Neutrophil (primary cell): ENCODE measurements around the gene ZNF85.

Experiments
- H3K27ac ChIP-seq: fragments of 200-600 bp; sonication (generic); 2 replicates; pipeline ENCODE4 v1.5.1; 2016; ENCODE audit warnings: mild to moderate bottlenecking, moderate library complexity
- H3K27me3 ChIP-seq: fragments of 200-600 bp; sonication (generic); 2 replicates; pipeline ENCODE4 v1.6.0; 2016; ENCODE audit warnings: mild to moderate bottlenecking
- H3K36me3 ChIP-seq: fragments of 200-600 bp; sonication (generic); 2 replicates; pipeline ENCODE4 v1.5.1; 2017
- H3K4me1 ChIP-seq, 2 experiments: fragments of 200-600 bp in 1 of 2; sonication (generic) in 1 of 2; 1 replicate in 1 of 2; 2 replicates in 1 of 2; pipeline versions ENCODE4 v1.5.1 to v1.6.1; 2013 to 2016; ENCODE audit warnings: low read depth in 1 of 2, low read length in 1 of 2, mild to moderate bottlenecking in 1 of 2, moderate library complexity in 1 of 2; ENCODE audit not compliant: control insufficient read depth in 1 of 2, insufficient read depth in 1 of 2
- H3K4me3 ChIP-seq, 2 experiments: fragments of 200-600 bp in 1 of 2; sonication (generic) in 1 of 2; 1 replicate in 1 of 2; 2 replicates in 1 of 2; pipeline ENCODE4 v1.5.1; 2013 to 2016; ENCODE audit warnings: low read depth in 1 of 2, low read length in 1 of 2, mild to moderate bottlenecking in 1 of 2, moderate library complexity in 1 of 2
- H3K9me3 ChIP-seq: fragments of 200-600 bp; sonication (generic); 2 replicates; pipeline ENCODE4 v1.5.1; 2016
- TF ChIP-seq, protein P1 (sequence below): fragments of 200-600 bp; sonication (generic); IDR thresholded peaks from 2 replicates; pipeline ENCODE4 v1.5.1; 2016; ENCODE audit warnings: antibody characterized with exemption

ZNF85 gene

DNA sequence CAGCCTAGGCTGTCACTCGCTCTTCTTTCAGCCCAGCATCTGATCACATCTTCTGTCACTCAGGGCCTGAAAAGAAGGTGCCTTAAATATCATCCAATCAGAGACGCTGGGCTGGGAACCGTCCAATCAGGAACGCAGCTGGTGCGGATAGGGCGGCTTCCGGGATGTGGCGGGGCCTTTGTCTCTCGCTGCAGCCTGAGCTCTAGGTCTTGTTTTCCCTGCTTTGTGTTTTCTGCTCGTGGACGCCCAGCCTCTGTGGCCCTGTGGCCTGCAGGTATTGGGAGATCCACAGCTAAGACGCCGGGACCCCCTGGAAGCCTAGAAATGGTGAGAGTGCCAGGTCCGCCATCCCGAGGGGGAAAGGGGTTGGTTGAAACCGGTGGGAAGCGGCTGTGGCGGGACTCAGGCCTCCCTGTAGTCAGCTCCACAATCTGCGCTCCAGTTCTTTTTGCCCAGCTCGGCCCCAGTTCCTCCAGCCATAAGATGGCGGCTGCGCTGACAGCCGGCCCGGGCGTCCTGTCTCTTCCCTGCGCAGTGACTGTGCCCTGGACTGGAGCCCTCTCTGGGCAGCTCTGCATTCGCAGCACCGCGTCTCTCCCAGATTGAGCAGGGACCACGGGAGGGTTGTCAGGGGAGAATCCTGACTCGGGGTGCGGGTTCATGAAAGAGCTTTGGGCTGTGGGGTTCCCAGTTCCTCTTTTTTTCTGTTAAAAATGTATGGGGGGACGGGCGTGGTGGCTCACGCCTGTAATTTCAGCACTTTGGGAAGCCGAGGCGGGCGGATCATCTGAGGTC lies at the start of gene ZNF85:
Gene ZNF85 (plus strand): TSS at position 175 of the 795 bp plus-strand sequence. CDS start 150 bp downstream, at position 325.
- H3K4me3 ChIP-seq: peak within 1 kb of the TSS; percentile 57 to 61
- H3K9me3 ChIP-seq: no peaks in the 10 kb centered on the region
- peak within 1 kb of the TSS; percentile 68 for H3K27ac ChIP-seq
- no peaks in the 10 kb centered on the region for H3K27me3 ChIP-seq
- no peaks in the 10 kb centered on the region for H3K36me3 ChIP-seq
- TF ChIP-seq, protein P1, sequence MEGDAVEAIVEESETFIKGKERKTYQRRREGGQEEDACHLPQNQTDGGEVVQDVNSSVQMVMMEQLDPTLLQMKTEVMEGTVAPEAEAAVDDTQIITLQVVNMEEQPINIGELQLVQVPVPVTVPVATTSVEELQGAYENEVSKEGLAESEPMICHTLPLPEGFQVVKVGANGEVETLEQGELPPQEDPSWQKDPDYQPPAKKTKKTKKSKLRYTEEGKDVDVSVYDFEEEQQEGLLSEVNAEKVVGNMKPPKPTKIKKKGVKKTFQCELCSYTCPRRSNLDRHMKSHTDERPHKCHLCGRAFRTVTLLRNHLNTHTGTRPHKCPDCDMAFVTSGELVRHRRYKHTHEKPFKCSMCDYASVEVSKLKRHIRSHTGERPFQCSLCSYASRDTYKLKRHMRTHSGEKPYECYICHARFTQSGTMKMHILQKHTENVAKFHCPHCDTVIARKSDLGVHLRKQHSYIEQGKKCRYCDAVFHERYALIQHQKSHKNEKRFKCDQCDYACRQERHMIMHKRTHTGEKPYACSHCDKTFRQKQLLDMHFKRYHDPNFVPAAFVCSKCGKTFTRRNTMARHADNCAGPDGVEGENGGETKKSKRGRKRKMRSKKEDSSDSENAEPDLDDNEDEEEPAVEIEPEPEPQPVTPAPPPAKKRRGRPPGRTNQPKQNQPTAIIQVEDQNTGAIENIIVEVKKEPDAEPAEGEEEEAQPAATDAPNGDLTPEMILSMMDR: no peak
- H3K4me1 ChIP-seq: peaks cover 4 to 6% of the 10 kb centered on the region in 2 experiments

DNA sequence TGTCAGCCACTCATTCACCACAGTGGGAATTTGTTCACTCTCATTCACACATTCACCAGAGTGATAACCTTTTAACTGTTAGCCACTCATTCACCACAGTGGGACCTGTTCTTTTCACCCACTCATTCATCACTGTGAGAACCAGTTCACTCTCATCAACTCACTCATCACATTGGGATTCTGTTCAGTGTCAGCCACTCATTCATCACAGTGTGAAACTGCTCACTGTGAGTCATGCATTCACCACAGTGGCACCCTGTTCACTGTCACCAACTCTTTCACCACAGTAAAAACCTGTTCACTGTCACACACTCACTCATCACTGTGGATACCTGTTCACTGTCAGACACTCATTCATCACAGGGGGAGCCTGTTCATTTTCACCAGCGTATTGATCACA lies 43.5 kb upstream of the ZNF85 start:
- TF ChIP-seq, protein P1: no peak
- Histone ChIP-seq H3K36me3 (no peaks in the 10 kb centered on the region), H3K4me3 (no peak overlapping the region), H3K27me3 (no peaks in the 10 kb centered on the region), H3K9me3 (peaks cover 20% of the 10 kb centered on the region), H3K27ac (no peak overlapping the region), H3K4me1 (no peaks in the 10 kb centered on the region)

DNA sequence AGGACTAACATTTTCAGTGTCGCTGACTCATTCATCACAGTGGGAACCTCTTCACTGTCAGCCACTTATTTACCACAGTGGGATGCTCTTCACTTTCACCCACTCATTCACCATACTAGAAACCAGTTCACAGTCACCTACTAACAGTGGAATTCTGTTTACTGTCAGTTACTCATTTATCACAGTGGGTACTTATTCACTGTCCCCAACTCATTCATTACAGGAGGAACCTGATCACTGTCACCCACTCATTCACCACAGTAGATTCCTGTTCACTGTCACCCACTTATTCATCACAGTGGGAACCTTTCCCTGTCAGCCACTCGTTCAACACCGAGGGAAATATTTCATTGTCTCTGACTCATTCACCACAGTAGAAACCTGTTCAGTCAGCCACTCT lies 10.1 kb upstream of the ZNF85 start:
- Histone ChIP-seq H3K4me1 (no peaks in the 10 kb centered on the region), H3K27ac (no peak overlapping the region), H3K36me3 (no peaks in the 10 kb centered on the region), H3K4me3 (no peak overlapping the region), H3K27me3 (no peaks in the 10 kb centered on the region), H3K9me3 (no peaks in the 10 kb centered on the region)
- TF ChIP-seq, protein P1: no peak

DNA sequence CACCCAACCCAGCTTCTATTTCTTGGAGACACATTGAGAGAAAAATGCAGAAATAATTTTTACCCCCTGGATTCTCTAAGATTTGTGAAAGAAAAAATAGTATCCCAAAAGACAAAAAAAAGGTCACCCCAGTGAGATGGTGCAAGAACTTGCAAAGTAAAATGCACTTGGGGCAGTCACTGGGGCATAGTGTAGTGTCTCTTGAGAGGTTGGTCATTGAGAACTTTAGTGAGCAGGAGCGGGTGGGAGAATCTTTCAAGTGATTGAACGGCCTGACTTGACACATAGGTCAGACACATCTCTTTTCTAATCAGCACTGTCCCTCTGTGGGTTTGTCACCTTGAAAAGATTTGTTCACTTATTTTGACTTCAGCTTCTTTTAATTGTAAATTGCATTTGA lies 2.4 kb downstream of the ZNF85 start:
- no peaks in the 10 kb centered on the region for H3K36me3 ChIP-seq
- no peaks in the 10 kb centered on the region for H3K9me3 ChIP-seq
- no peak overlapping the region for H3K4me3 ChIP-seq
- H3K27me3 ChIP-seq: no peaks in the 10 kb centered on the region
- TF ChIP-seq, protein P1: no peak
- H3K27ac ChIP-seq: no peak overlapping the region
- peaks cover 4 to 6% of the 10 kb centered on the region in 2 experiments for H3K4me1 ChIP-seq

DNA sequence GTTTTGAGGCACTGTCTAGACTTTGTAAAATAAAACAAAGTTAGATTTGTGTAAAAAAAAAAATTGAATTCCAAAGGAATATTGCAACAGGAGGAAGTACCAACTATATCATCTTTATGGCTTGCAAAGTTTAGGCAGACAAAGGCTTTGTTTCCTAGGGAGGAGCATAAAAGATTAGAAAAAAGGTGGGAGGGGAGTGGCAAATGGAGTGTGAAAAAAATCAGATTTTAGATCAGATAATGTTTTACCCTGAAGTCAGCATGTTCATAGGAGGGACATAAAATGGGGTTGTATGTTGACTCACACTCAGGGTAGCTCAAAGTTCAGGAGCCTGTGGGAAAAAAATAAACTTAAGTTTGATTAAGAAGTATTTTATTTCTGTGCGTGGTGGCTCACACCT lies 3.7 kb downstream of the ZNF85 start:
- H3K36me3 ChIP-seq: no peaks in the 10 kb centered on the region
- peaks cover 4 to 6% of the 10 kb centered on the region in 2 experiments for H3K4me1 ChIP-seq
- no peaks in the 10 kb centered on the region for H3K27me3 ChIP-seq
- H3K4me3 ChIP-seq: no peak overlapping the region
- TF ChIP-seq, protein P1: no peak
- no peak overlapping the region for H3K27ac ChIP-seq
- H3K9me3 ChIP-seq: no peaks in the 10 kb centered on the region
